Cerebellar nuclear complex (tissue), 1 donor: ENCODE results near the gene IQCH.
"Not testable (repeated sequence)": the region's sequence is repeated elsewhere in the genome, so short reads cannot be mapped to it uniquely, and the experiment has no call there.

Experiments used
- DNase-seq, 2 experiments: peaks; one replicate each; lab custom pipeline; 2025; lab: John Stamatoyannopoulos, UW

IQCH gene

DNA sequence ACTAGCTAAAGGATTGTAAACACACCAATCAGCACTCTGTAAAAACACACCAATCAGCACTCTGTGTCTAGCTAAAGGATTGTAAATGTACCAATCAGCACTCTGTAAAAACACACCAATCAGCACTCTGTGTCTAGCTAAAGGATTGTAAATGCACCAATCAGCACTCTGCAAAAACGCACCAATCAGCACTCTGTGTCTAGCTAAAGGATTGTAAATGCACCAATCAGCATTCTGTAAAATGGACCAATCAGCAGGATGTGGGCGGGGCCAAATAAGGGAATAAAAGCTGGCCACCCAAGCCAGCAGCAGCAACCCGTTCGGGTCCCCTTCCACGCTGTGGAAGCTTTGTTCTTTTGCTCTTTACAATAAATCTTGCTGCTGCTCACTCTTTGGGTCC is 8.0 kb upstream of the IQCH start:
- DNase-seq = not testable (repeated sequence)

DNA sequence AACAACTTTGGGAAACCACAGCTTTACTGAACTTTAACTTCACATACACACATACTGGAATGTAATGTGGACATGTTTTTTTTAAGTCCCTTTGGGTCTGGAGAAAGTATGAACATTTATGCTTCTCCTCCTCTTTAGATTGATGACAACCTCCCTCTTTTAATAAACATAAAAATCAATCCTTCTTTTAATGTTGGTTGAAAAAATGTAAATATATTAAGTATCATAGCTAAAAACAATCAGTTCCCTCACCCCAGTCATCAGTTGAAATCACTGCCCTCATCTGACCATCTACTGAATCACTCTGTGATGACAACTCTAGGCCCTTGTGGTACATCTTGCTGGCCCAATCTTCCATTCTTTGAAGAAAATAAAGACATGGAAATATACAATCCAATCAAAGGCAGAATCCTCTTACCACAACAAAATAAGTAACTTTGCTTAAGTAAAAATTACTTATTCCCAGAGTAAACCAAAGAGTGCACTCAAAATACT is 6.5 kb upstream of the IQCH start:
- DNase-seq = no peak

DNA sequence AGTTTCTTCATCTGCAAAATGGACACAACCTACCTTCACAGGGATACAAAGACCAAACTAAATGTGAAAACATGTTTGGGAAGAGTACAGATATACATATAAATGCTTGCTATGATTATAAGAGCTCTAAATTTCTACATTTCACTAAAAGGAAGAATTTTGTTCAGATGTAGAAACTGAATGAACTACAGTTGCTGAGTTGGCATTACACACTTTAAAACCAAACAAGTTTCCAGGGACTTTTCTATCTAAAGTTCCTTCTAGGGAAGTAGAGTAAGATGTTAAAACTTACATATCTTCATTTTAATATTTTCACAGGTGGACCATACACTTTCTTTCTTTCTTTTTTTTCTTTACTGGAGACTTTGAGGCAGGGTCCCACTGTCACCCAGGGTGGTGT is 4.8 kb upstream of the IQCH start:
- no peak for DNase-seq

DNA sequence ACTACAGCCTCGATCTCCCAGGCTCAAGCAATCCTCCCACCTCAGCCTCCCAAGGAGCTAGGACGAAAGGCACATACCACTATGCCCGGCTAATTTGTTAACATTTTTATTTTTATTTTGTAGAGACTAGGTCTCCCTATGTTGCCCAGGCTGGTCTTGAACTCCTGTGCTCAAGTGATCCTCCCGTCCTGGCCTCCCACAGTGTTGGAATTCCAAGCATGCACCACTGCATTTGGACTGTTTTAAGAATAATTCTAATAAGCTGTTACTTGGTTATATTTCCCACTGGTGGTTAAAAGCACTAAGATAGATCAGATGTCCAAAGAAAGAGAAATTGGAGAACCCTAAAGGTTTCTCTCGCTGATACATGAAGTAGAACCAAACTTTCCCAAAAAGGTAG is 3.3 kb upstream of the IQCH start:
- DNase-seq = no peak

DNA sequence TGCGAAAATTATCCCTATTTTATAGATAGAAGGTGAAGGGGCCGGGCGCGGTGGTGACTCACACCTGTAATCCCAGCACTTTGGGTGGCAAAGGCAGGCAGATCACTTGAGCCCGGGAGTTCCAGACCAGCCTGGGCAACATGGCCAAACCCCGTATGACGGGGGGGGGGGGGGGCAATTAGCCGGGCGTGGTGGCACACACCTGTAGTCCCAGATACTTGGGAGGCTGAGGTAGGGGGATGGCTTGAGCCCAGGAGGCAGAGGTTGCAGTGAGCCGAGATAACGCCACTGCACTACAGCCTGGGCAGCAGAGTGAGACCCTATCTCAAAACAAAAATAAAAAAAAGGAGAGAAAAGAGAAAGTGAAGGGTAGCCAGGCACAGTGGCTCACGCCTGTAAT is 1.5 kb upstream of the IQCH start:
- no peak for DNase-seq

DNA sequence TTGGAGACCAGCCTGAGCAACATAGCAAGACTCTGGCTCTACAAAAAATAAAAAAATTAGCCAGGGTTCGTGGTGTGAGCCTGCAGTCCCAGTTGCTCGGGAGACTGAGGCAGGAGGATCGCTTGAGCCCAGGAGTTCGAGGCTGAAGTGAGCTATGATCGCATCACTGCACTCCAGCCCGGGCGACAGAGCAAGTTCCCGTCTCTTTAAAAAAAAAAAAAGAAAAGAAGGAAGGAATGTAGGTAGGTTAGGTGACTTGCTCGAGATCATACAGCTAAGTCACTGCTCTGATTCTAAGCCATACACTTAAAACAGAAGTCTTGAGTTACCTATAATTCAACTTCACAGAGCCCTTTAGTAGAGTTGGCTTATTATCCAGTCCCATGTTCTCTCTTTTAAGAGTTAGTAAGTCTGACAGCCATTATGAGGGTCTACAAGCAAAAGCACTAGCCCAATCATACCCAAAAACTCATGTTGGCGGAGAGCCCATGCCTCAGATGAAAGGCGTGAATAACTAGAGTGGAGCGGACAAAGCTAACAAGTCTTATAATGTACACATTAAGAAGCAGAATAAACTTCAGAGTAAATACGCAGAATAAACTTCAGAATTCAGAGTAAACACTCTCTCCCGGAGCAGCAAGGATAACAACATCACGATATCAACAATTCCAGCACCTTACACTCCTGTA is 893 bp upstream of the IQCH start:
- DNase-seq = no peak

DNA sequence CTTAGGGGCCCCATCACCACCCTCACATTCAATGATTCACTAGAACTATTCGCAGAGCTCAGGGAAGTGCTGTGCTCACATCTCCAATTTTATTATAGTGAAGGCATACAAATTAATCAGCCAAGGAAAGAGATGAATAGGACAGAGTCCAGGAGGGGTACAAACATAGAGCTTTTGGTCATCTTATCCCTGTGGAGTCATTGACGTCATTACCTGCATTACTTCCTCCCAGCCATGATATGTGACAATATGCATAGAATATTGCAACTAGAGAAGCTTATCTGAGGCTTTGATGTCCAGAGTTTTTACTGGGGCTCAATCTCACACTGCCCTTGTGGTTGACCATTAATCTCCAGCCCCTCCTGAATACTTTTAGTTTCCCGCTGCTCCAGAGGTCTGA is 1.5 kb downstream of the IQCH start:
- DNase-seq = no peak

DNA sequence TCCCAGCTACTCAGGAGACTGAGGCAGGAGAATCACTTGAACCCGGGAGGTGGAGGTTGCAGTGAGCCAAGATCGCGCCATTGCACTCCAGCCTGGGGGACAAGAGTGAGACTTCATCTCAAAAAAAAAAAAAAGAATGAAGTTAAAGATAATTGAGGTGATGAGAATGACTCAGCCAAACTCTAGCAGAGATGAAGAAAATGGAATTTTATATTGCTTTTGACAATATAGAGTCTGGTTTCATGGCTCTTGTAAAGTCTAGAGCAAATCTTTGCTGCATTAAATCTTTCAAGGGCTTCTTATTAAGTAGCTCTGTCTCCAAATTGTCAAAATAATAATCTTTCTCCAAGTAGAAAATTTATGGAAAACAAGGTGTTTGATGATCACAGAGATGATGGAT is 3.8 kb downstream of the IQCH start:
- DNase-seq = not testable (repeated sequence)

DNA sequence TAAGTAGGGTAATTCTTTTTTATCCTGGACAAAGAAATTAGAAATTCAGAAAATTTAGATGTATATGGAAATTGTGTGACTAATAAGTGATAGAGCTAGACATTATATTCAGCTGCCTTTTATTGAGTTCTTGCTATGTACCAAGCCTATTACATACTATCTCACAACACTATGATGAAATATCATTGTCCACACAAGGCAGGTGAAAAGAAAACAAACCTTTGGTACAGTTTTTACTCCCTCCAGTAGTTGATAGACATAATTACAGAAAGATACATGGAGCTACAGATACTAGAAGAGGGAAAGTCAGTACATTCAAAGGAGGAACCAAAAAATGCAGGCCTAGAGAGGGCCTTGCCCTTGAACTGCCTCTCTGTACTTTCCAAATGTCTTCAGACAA is 4.8 kb downstream of the IQCH start:
- no peak for DNase-seq

DNA sequence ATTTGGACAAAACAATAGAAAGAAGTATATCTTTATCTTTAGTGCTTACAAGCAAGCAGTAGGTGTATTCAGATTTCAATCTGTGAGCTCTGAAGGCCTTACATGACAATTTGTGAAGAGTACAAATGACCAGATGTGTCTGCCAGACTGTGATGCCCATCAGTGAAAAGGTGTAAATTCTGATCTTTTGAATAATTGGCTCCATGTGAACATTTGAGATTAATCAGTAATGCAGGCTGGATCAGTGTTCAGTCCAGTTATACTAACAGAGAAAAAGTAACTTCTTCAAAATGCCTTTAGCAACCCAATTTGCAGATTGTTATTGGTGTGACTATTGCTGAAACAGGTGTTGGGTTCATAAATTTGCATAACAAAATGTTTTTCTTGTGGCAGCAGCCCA is 5.2 kb downstream of the IQCH start:
- DNase-seq = no peak

DNA sequence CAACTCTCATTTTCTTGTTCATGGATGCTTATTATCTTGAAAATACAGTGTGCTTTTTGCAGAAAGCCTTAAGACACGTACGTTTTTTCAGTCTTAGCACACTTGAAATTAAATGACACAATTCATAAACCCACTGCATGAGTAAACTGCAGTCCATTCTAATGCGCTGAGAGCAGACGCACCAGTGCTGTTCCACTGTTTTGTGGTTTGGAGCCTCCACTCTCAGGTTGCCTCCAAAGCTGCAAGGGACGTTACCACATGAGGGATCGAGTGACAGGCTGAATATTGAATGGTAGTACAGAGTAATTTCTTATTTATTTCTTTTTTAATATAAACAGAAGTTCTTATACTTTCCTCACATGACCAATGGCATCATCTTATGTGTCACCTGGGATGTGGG is 12.3 kb downstream of the IQCH start:
- DNase-seq = no peak

DNA sequence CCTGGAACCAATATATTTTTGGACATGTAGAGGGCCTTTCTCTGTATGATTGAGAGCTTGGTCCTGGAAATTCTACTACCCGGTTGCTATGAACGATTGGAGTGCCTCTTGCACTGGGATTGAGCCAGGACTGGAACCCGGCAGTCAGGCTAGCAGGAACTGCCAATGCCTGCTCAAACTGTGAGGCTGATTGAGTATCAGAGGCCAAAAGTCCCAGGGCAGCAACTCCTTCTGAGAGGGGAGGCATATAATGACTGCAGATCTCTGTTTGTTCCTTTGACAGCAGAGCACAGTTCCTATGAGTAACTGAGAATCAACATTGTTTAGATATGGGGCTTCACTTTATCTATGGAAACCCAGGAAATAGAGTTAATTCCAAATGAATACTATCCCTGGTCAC is 12.9 kb downstream of the IQCH start:
- no peak for DNase-seq

DNA sequence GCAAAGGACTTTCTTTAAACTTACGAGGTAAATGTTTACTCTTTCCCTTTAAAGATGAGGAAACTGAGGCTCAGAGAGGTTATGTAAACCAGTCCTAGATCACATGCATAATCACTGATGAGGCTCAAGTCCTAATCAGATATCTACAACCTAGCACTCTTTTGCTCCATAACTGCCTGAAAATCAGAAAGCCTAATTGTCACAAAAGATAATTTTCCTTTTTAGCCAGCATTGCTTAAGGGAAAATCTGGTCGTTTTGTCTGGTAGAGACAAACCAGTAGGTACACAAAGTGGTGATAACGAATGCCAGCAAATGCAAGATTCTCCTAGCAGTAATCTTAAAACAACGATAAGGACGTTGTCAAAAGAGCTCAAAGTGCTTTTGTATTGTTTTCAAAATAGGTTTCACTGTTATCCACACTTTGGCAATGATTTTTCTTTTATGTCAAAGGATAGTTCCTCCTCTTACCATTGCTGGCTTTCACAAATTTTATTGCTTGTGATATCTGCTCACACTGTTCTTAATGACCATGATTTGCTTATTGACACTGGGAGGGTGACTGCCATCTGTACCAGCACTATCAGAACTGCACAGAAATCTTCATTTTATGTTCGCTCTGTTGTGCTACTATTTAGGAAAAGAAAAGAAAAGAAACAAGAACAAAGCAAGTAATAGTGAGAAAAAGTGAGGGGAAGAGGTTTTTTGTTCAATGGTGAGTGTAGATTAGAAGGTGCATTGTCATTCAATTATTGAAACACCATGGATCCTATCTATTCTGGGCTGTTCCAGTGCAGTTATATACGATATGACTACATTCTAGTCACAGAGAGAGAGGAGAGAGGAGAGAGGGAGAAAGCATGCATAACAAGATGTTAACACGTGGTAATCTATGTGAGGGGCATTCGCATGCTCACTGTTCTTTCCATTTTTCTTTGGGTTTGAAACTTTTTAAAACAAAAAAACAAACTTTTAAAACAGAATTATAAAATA is 13.7 kb downstream of the IQCH start:
- no peak for DNase-seq

DNA sequence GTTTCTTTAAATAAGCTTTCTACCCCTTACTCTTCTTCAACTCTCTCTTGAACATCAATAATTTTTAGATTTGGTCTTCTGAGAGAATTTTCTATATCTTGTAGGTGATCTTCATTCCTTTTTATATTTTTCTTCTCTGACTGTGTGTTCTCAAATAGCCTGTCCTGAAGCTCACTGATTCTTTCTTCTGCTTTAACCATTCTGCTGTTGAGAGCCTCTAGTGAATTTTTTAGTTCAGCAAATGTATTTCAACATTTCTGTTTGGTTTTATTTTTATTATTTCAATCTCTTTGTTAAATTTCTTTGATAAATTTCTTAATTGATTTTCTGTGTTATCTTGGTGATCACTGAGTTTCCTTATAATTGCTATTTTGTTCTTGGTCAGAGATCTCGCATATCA is 19.6 kb downstream of the IQCH start:
- no peak for DNase-seq

DNA sequence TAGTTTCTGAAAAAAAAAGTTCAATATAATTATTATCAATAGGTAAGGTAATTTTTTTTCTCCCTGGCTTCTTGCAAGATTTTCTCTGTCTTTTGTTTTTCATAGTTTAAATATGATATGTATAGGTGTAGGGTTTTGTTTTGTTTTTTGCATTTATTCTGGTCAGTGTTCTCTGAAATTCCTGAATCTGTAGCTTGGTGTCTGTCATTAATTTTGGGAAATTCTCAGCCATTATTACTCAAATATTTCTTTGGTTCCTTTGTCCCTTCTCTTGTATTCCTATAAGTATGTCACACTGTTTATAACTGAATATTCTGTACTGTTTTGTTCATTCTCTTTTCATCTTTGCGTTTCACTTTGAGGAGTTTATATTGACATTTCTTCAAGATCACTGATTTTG is 22.1 kb downstream of the IQCH start:
- DNase-seq = no peak

DNA sequence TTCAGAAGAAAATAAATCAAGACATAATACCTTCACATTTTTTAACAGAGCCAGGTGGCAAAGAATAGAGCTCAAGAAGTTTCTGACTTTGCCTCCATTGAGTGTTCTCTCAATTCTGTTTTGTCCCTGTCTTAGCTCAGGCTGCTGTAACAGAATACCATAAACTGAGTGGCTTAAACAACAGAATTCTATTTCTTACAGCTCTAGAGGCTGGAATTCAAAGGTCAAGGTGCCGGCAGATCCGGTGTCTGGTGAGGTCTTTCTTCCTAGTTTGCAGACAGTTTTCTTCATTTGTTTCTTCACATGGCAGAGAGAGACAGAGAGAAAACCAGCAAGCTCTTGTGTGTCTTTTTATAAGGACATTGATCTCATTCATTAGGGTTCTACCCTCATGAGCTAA is 25.6 kb downstream of the IQCH start:
- DNase-seq = no peak

DNA sequence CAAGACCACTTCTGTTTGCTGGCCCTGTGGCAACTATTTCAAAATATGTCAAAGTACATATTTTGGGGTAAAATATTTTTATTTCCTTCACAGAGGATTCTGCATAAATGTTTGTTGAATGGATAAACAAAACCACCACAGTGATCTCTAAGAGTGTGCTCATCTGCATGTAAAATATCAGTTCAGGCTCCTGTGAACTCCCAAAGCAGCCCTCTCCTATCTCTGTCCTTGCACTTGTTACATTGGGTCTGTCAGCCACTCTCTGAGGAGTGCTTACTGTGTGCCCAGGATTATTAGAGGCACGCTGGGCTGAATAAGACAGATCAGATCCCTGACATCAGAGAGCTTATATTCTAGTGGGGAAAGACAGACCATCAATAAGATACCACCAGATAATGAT is 27.1 kb downstream of the IQCH start:
- no peak for DNase-seq

DNA sequence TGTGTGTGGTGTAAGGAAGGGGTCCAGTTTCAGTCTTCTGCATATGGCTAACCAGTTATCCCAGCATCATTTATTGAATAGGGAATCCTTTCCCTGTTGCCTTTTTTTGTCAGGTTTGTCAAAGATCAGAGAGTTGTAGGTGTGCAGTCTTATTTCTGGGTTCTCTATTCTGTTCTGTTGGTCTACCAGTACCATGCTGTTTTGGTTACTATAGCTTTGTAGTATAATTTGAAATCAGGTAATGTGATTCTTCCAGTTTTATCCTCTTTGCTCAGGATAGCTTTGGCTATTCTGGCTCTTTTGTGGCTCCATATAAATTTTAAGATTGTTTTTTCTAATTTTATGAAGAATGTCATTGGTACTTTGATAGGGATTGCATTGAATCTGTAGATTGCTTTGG is 31.0 kb downstream of the IQCH start:
- DNase-seq = not testable (repeated sequence)

DNA sequence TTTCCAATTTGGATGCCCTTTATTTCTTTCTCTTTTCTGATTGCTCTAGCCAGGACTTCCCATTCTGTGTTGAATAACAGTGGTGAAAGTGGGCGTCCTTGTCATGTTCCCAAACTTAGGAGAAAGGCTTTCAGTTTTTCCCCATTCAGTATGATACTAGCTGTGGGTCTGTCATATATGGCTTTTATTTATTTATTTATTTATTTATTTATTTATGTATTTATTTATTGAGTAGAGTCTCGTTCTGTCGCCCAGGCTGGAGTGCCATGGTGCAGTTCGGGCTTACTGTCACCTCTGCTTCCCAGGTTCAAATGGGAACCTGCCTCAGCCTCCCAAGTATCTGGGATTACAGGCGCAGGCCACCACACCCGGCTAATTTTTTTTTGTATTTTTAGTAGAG is 31.8 kb downstream of the IQCH start:
- DNase-seq = not testable (repeated sequence)

DNA sequence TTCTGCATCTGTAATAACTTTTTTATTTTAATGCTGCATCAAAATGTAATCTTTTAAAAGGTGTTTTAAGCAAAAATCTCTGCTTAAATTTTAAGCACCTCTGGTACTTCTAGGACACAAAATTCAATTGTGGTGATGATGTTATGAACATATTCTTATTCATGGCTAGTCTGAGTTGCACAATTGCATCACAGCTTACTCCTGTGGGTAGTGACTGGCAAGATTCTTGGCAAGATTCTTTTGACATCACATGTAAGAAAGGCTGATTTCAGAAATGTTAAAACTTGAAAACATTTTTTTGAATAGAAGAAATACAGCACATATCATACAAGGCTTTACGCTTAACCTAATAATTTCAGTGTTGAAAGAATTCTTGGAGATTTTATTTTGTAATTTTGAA is 35.7 kb downstream of the IQCH start:
- DNase-seq = no peak

DNA sequence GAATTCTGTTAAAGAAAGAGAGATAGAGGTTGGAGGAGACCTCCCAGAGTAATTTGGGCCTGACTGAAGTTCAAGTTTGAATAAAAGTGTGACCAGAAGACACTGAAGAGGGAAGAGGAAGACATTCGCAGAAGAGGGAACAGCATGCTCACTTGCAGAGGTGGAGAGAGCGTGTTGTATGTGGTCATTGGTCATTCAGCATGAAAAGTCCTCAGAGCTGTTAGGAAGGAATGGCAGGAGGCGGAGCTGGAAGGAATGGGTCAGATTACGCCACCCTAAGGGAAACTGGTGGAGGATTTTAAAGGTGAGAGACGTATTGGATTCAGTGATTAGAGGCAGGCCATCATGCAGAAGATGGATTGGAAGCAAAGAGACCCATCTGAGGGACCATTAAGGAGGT is 41.6 kb downstream of the IQCH start:
- no peak for DNase-seq

DNA sequence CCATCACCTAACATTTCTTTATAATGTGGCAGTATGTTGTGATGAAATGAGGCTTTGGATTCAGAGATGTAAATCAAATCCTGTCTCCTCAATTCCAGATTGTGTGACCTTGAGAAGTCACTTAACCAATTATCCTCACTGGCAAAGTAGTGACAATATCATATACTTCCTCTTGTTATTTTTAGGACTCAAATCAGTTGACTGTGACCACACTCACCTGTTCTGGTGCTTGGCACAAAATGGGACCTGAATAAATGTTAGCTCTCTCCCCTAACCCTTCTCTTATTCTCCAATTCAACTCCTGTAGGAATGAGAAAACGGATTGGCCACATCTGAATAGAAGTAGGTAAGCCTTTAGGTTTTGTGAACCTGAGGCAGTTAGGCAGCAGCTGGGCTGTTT is 42.1 kb downstream of the IQCH start:
- DNase-seq = no peak
